Ishikawa (cell line): ENCODE results near the gene ZNF197.

Source experiments
- CEBPB ChIP-seq: IDR thresholded peaks from 2 replicates; pipeline ENCODE4 v1.6.1; 2012
- CREB1 ChIP-seq: IDR thresholded peaks from 2 replicates; pipeline ENCODE4 v1.6.1; 2012; ENCODE audit warnings: low read depth
- EGR1 ChIP-seq: IDR thresholded peaks from 2 replicates; pipeline ENCODE4 v1.6.1; 2012
- EP300 ChIP-seq: IDR thresholded peaks from 2 replicates; pipeline ENCODE4 v1.6.1; 2012; ENCODE audit warnings: borderline replicate concordance
- FOXM1 ChIP-seq: IDR thresholded peaks from 2 replicates; pipeline ENCODE4 v1.6.1; 2012; ENCODE audit warnings: low read depth, borderline replicate concordance
- MAX ChIP-seq: IDR thresholded peaks from 2 replicates; pipeline ENCODE4 v1.6.1; 2012
- NFIC ChIP-seq: IDR thresholded peaks from 2 replicates; pipeline ENCODE4 v1.6.1; 2012
- RAD21 ChIP-seq: IDR thresholded peaks from 2 replicates; pipeline ENCODE4 v1.6.1; 2012; ENCODE audit warnings: low read depth
- REST ChIP-seq: IDR thresholded peaks from 2 replicates; pipeline ENCODE4 v1.6.1; 2012; ENCODE audit warnings: low read depth, mild to moderate bottlenecking
- TAF1 ChIP-seq: IDR thresholded peaks from 2 replicates; pipeline ENCODE4 v1.6.1; 2012; ENCODE audit warnings: low read depth, mild to moderate bottlenecking
- TCF12 ChIP-seq: IDR thresholded peaks from 2 replicates; pipeline ENCODE4 v1.6.1; 2012; ENCODE audit warnings: low read depth
- TEAD4 ChIP-seq: IDR thresholded peaks from 2 replicates; pipeline ENCODE4 v1.6.1; 2012
- USF1 ChIP-seq: IDR thresholded peaks from 2 replicates; pipeline ENCODE4 v1.6.1; 2012
- YY1 ChIP-seq: IDR thresholded peaks from 2 replicates; pipeline ENCODE4 v1.6.1; 2012; ENCODE audit warnings: low read depth
- ZBTB7A ChIP-seq: IDR thresholded peaks from 2 replicates; pipeline ENCODE4 v1.6.1; 2012; ENCODE audit warnings: low read depth

Gene ZNF197

GRCh38 chr3:44654039-44654438, 29.2 kb downstream of the ZNF197 start:
- no peak for TF ChIP-seq FOXM1
- no peak for TF ChIP-seq TEAD4
- no peak for TF ChIP-seq TCF12
- no peak for TF ChIP-seq YY1
- no peak for TF ChIP-seq USF1
- TF ChIP-seq ZBTB7A = no peak
- TF ChIP-seq TAF1 = no peak
- no peak for TF ChIP-seq REST
- no peak for TF ChIP-seq EP300
- TF ChIP-seq EGR1 = no peak
- no peak for TF ChIP-seq CREB1
- TF ChIP-seq CEBPB = no peak
- no peak for TF ChIP-seq RAD21

- TF ChIP-seq YY1 (no peak), CREB1 (no peak), CEBPB (no peak)
These were observed 34.2 kb downstream of the ZNF197 start for GRCh38 chr3:44659015-44659414.

- TF ChIP-seq EGR1 (no peak), TEAD4 (no peak), CEBPB (no peak), ZBTB7A (no peak), CREB1 (no peak), TAF1 (no peak), YY1 (no peak), REST (no peak), EP300 (no peak), RAD21 (no peak), NFIC (no peak), FOXM1 (no peak), MAX (no peak), USF1 (no peak)
These were observed 34.6 kb downstream of the ZNF197 start for GRCh38 chr3:44659434-44659833.

GRCh38 chr3:44661189-44661588, 36.4 kb downstream of the ZNF197 start:
- TF ChIP-seq TEAD4 = no peak
- no peak for TF ChIP-seq TCF12
- TF ChIP-seq MAX = no peak
- TF ChIP-seq YY1 = no peak
- TF ChIP-seq USF1 = no peak
- TF ChIP-seq ZBTB7A = no peak
- no peak for TF ChIP-seq CREB1
- no peak for TF ChIP-seq REST
- no peak for TF ChIP-seq RAD21
- no peak for TF ChIP-seq EP300
- no peak for TF ChIP-seq EGR1

- no peak for TF ChIP-seq NFIC
- TF ChIP-seq CEBPB = no peak
- TF ChIP-seq YY1 = no peak
These were observed 40.3 kb downstream of the ZNF197 start for GRCh38 chr3:44665173-44665572.
